Pulmonary artery endothelial cell (primary cell): ENCODE data around the gene CACNB4. TPM values are rescaled to one million over a fixed set of nuclear protein-coding genes. Genes with fewer than 3 reads are reported as not detected.
"Not testable (repeated sequence)": the region's sequence is repeated elsewhere in the genome, so short reads cannot be mapped to it uniquely, and the experiment has no call there.

ENCODE experiments used
- DNase-seq: peaks from one replicate; pipeline ENCODE4 v3.0.0-alpha.2; 2011; ENCODE audit warnings: low read depth, low spot score
- total RNA-seq: library from RNA; depleted of rRNA; stranded (reverse); fragments of >200 nt; gene quantifications from 2 replicates; pipeline ENCODE4 v1.2.3, GENCODE V29; 2014

CACNB4 gene
- 0.13 and 0.21 TPM in 2 replicates for total RNA-seq

DNA sequence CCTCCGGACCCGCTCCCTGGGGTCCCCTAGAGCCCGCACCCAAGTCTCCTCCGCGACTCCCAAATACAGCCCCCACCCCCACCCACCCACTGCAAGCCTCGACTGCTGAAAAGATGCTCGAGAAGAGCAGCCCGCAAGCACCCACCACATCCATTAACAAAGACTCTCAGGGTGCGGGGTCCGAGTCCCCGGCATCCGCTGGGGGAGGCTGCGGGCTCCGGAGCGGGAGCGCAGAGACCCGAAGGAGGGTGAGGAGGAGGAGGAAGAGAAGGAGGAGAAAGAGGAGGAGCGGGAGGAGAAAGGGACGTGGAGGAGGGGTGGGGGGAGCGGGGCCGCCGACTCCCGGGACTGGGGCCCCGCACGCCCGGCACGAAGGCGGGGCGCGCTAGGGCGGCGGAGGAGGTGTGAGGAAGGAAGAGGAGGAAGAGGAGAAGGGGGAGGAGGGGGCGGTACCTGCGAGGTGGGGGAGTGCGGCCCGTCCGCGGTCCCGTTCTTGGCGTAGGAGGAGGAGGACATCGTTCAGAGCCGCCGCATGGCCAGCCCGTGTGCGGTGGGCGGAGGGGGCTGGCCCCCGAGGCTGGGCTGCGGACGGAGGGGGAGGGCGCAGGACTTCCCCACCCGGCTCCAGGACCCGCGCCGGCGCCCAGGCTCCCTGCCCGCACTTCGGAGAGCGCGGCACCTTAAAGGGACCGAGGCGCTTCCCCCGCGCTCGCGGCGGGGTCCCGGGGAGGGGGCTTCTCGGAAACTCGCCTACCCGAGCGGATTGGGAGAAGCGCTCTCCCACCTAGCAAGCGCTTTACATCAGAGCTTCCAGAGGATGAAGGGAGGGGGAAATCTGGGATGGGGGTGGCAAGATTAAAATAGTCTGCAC lies at the start of gene CACNB4:
TSS of gene CACNB4 (minus strand) at position 549 of the 871 bp plus-strand sequence.
- DNase-seq, result no peak

- DNase-seq, result no peak
Measured at GRCh38 chr2:152134488-152135280, 35.8 kb upstream of the CACNB4 start.

- no peak for DNase-seq
Measured at GRCh38 chr2:152132306-152132705, 33.5 kb upstream of the CACNB4 start.

DNA sequence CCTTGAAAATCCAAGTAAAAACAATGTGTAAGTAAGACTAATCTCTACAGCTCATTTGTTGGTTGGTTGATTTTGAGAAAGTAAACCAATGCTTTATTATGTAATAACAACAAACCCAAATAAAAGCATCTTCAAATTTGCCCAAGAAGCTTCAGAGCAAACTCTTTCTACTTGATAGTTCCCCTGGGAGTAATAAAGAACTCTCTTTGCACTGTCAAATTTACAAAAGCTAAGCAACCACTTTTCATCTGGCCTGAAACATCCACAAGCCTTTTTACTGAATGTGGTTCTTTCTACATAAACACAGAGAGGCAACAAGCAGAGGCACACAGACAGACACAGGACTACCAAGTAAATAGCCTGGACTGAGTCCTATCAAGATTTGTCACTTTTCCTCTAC lies 28.8 kb upstream of the CACNB4 start:
- DNase-seq, result no peak

- no peak for DNase-seq
Measured at GRCh38 chr2:152126664-152127063, 27.8 kb upstream of the CACNB4 start.

- DNase-seq, result no peak
Measured at GRCh38 chr2:152122161-152122560, 23.3 kb upstream of the CACNB4 start.

- no peak for DNase-seq
Measured at GRCh38 chr2:152120430-152120829, 21.6 kb upstream of the CACNB4 start.

DNA sequence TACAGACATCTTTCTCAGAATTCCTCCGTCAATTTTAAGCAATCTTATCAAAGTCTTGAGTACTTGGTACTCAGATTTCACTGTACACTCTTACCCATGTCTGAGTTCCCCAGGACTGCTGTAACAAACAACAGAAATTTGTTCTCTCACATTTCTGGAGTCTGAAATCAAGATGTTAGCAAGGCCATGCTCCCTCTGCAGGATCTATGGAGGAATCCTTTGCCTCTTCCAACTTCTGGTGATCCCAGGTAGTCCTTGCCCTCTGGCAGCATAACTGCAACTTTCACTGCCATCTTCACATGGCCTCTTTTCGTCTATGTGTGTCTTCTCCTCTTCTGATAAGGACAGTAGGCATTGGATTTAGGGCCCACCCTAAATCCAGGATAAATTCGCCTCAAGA lies 17.1 kb upstream of the CACNB4 start:
- no peak for DNase-seq

GRCh38 chr2:152114366-152114765 lies 15.5 kb upstream of the CACNB4 start:
- DNase-seq, result no peak

GRCh38 chr2:152107140-152107539 lies 8.3 kb upstream of the CACNB4 start:
- not testable (repeated sequence) for DNase-seq

GRCh38 chr2:152106464-152106863 lies 7.6 kb upstream of the CACNB4 start:
- DNase-seq, result no peak

DNA sequence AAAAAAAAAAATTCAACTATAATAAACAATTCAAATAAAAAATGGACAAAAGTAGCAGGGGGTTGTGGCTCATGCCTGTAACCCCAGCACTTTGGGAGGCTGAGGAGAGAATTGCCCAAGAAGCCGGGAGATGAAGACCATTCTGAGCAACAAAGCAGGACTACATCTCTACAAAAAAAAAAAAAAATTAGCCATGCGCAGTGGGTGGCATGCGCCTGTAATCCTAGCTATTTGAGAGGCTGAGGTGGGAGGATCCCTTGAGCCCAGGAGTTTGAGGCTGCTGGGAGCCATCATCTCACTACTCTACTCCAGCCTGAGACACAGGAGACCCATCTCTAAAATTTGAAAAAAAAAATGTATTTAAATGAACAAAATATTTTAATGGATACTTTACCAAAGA lies 4.4 kb upstream of the CACNB4 start:
- DNase-seq, result no peak

- DNase-seq, result no peak
Measured at GRCh38 chr2:152100961-152101360, 2.1 kb upstream of the CACNB4 start.

- no peak for DNase-seq
Measured at GRCh38 chr2:152099367-152100050, 665 bp upstream of the CACNB4 start.

GRCh38 chr2:152097801-152098495 lies 896 bp downstream of the CACNB4 start:
- DNase-seq, result no peak

DNA sequence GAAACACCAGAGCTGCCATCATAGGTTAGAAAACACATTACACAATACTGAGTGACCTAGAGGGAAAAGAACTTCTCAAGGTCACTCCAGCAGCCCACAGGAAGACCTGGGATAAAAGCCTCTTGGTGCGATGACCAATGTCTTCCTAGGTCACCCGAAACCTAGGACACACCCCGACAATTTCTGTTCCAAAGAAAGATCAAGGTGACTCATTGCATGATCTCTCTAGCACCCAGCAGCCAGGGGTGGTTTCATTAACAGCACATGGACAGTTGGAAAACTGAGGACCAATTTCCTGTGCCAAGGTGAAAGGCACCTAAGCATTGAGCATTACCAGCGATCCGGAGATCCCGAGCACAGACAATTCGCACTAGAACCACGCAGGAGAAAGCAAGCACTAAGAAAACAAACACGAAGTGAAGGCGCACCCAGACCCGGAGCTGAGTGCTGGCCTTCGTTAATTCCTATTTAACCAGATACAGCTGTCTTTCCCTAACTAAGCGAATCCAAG lies 1.5 kb downstream of the CACNB4 start:
- DNase-seq, result no peak

GRCh38 chr2:152095146-152095545 lies 3.7 kb downstream of the CACNB4 start:
- no peak for DNase-seq

GRCh38 chr2:152094014-152094413 lies 4.8 kb downstream of the CACNB4 start:
- DNase-seq, result no peak

- no peak for DNase-seq
Measured at GRCh38 chr2:152093464-152093863, 5.4 kb downstream of the CACNB4 start.

DNA sequence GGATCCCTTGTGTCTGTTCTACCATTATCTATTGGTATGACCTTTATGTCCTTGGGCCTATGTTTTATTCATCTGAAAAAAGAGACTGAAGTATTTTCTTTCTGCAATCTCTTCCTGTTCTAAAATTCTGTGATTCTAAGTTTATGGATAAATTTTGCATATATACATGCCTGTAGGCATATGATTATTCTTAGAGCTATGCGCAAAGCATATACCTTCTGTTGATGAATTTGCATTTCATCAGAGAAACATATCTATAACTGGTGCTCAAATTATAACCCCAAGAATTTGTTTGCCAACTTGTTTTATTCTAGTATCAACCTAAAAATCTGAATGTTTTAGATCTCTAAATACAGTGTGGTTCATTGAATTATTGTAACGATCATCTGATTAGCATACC lies 6.7 kb downstream of the CACNB4 start:
- no peak for DNase-seq

DNA sequence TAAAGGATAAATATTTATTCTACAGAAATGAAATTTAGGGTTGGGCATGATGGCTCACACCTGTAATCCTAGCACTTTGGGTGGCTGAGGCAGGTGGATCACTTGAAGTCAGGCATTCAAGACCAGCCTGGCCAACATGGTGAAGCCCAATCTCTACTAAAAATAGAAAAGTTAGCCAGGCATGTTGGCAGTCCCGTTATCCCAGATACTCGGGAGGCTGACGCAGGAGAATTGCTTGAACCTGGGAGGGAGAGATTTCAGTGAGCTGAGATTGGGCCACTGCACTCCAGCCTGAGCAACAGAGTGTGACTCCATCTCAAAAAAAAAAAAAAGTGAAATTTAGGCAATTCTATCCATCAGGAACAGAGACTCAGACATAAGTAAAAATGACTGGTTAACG lies 8.1 kb downstream of the CACNB4 start:
- DNase-seq, result not testable (repeated sequence)
